Sigmoid colon (tissue), 7 donors: ENCODE data around the gene ABCF2. TPM values are rescaled to one million over a fixed set of nuclear protein-coding genes. Genes with fewer than 3 reads are reported as not detected.

Source experiments
- DNase-seq: peaks from one replicate; pipeline ENCODE4 v3.0.0-alpha.2; 2019
- H3K27ac ChIP-seq, 4 donors: fragments of 200-600 bp; sonication (generic); one replicate each; pipeline ENCODE4 v1.5.1; 2016 to 2019; ENCODE audit warnings: mild to moderate bottlenecking in 1 of 4
- H3K27me3 ChIP-seq, 3 donors: fragments of 200-600 bp; sonication (generic); one replicate each; pipeline ENCODE4 v1.5.1; 2019; ENCODE audit warnings: mild to moderate bottlenecking in 1 of 3
- H3K36me3 ChIP-seq, 4 donors: fragments of 200-600 bp; sonication (generic); one replicate each; pipeline ENCODE4 v1.5.1; 2016 to 2019
- H3K4me1 ChIP-seq, 4 donors: fragments of 200-600 bp; sonication (generic); one replicate each; pipeline ENCODE4 v1.5.1; 2017 to 2019
- H3K4me3 ChIP-seq, 4 donors: fragments of 200-600 bp; sonication (generic); one replicate each; pipeline ENCODE4 v1.5.1; 2017 to 2019; ENCODE audit warnings: mild to moderate bottlenecking in 2 of 4, moderate library complexity in 1 of 4
- H3K9me3 ChIP-seq, 4 donors: fragments of 200-600 bp in 3 of 4; sonication (generic) in 3 of 4; one replicate each; pipeline versions ENCODE4 v1.5.1 to v1.6.1; 2013 to 2019
- EP300 ChIP-seq, 4 donors: sonication (generic); formaldehyde crosslinking; IDR thresholded peaks; one replicate each; pipeline ENCODE4 v1.6.1; 2017; ENCODE audit warnings: antibody characterized with exemption in 4 of 4
- POLR2A ChIP-seq, 2 donors: fragments of 450-650 bp; IDR thresholded peaks; one replicate each; pipeline ENCODE4 v1.6.1; 2016; ENCODE audit warnings: antibody characterized with exemption in 2 of 2, mild to moderate bottlenecking in 2 of 2, moderate library complexity in 2 of 2
- POLR2AphosphoS5 ChIP-seq, 4 donors: sonication (generic); formaldehyde crosslinking; IDR thresholded peaks; one replicate each; pipeline ENCODE4 v1.6.1; 2017; ENCODE audit warnings: antibody characterized with exemption in 4 of 4
- WGBS, 2 donors: extraction: QIAGEN DNeasy Blood & Tissue Kit; methylation state at CpG; one replicate each; pipeline ENCODE4 v1.1.7; 2013; 5-methylcytosine and 5-hydroxymethylcytosine counted together
- intact Hi-C: fragments of 100-400 bp; cut with DNase I; formaldehyde crosslinking; loops from one replicate; pipeline ENCODE4 v1.15.1; 2023
- polyA plus RNA-seq, 3 donors: library from polyadenylated mRNA; stranded (reverse); fragments of 200-250 nt; gene quantifications; one replicate each; pipeline ENCODE4 v1.2.3, GENCODE V29; 2013
- total RNA-seq, 4 donors: library from RNA; depleted of rRNA; stranded (reverse); fragments of >200 nt; gene quantifications; one replicate each; pipeline ENCODE4 v1.1.0, GENCODE V29; 2016
- TF ChIP-seq, protein P1 (sequence below), 4 experiments: fragments of 450-650 bp in 3 of 4; fragments of 200-600 bp in 1 of 4; IDR thresholded peaks; one replicate each; pipeline ENCODE4 v1.5.1; 2016 to 2019; ENCODE audit warnings: antibody characterized with exemption in 4 of 4, mild to moderate bottlenecking in 3 of 4, moderate library complexity in 2 of 4
- donor health status: healthy with polysubstance abuse.
- donor health status: Bipolar disorder and iron deficiency.
- donor health status: healthy.

The ABCF2 gene
- total and polyA plus RNA-seq, 7 donors: 18.3 to 34.6 (median 28.2) TPM

DNA sequence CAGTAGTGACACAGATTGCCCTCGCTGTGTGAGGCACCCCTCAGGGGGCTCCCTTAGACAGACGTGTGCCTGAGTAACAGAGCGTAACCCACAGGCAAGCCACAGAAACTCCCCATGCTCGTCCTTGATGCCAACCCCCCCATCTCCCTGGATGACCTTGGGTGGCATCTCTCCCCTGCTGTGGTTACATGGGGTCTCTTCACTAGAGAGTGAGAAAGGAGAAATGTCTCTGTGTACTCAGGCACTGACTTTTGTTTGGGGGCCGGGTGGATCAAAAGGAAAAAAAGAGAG, 38.8 kb downstream of the ABCF2 start:
- TF ChIP-seq, protein P1, sequence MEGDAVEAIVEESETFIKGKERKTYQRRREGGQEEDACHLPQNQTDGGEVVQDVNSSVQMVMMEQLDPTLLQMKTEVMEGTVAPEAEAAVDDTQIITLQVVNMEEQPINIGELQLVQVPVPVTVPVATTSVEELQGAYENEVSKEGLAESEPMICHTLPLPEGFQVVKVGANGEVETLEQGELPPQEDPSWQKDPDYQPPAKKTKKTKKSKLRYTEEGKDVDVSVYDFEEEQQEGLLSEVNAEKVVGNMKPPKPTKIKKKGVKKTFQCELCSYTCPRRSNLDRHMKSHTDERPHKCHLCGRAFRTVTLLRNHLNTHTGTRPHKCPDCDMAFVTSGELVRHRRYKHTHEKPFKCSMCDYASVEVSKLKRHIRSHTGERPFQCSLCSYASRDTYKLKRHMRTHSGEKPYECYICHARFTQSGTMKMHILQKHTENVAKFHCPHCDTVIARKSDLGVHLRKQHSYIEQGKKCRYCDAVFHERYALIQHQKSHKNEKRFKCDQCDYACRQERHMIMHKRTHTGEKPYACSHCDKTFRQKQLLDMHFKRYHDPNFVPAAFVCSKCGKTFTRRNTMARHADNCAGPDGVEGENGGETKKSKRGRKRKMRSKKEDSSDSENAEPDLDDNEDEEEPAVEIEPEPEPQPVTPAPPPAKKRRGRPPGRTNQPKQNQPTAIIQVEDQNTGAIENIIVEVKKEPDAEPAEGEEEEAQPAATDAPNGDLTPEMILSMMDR (IDR thresholded peaks at IDR 0.05): no peak
- no peak for TF ChIP-seq POLR2AphosphoS5 (IDR thresholded peaks at IDR 0.05)
- TF ChIP-seq EP300 (IDR thresholded peaks at IDR 0.05): no peak
- TF ChIP-seq POLR2A (IDR thresholded peaks at IDR 0.05): no peak
- Histone ChIP-seq H3K4me3 (no peak overlapping the region), H3K27me3 (no peaks in the 10 kb centered on the region), H3K4me1 (no peaks in the 10 kb centered on the region), H3K27ac (no peak overlapping the region), H3K9me3 (no peaks in the 10 kb centered on the region), H3K36me3 (no peaks in the 10 kb centered on the region)
- intact Hi-C loops: no loop called here
- DNase-seq: no peak
- 50 to 52% methylated on average over 5 of the region's 5 CpGs for WGBS, 2 donors

GRCh38 chr7:151187409-151188251, 39.4 kb downstream of the ABCF2 start:
- intact Hi-C loops: no loop called here
- H3K27ac ChIP-seq: no peak overlapping the region
- TF ChIP-seq POLR2A (IDR thresholded peaks at IDR 0.05) (no peak), POLR2AphosphoS5 (IDR thresholded peaks at IDR 0.05) (no peak), EP300 (IDR thresholded peaks at IDR 0.05) (no peak)
- TF ChIP-seq, protein P1 (IDR thresholded peaks at IDR 0.05): no peak
- no peaks in the 10 kb centered on the region for H3K4me1 ChIP-seq
- no peaks in the 10 kb centered on the region for H3K27me3 ChIP-seq
- H3K9me3 ChIP-seq: no peaks in the 10 kb centered on the region
- 69 to 79% methylated on average over 22 of the region's 22 CpGs for WGBS, 2 donors
- DNase-seq: no peak
- H3K4me3 ChIP-seq: no peak overlapping the region
- no peaks in the 10 kb centered on the region for H3K36me3 ChIP-seq

DNA sequence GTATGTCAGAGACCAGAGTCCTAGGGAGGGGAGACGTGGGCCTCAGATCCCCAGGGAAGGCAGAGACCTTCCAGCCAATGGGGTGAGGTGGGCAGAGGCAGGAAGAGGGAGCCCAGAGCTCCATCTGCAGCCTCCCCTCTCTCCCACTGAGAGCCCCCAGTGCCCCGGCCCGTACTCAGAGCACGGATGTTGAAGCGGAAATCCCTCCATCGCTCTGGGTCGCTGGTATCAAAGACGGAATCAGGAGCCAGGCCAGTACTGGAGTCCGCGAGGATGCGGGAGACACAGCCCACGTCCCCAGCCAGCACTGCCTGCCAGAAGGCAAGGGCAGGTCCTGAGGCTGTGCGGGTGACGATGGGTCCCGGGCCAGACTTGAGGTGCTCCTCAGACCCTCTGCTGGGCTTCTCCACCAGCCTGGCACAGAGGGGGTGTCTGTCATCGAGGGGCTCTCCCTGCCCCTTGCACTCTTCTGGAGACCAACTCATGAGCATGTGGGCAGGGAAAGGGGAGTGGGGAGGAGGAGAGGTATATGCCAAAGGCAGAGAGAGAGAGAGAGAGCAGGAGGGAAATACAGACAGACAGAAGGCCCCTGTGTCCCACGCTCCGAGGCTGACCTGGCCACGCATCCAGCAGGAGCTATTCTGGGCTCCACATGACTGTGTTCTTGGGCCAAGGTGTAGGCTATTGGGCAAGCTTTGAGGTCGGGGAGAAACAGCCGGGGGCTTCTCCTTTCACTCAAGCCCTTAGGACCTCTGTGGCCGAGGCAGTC, 40.2 kb downstream of the ABCF2 start, which contains the start of gene ASB10:
ASB10 (minus strand) TSS at position 611 of the 769 bp plus-strand sequence; CDS start at position 491, 120 bp downstream.
- WGBS, 2 donors: 85 to 86% methylated on average over 22 of the region's 22 CpGs
- H3K4me3 ChIP-seq: no peak within 1 kb of the TSS
- H3K27me3 ChIP-seq: no peaks in the 10 kb centered on the region
- no peak for DNase-seq
- no peaks in the 10 kb centered on the region for H3K4me1 ChIP-seq
- intact Hi-C loops: no loop called here
- TF ChIP-seq POLR2A (IDR thresholded peaks at IDR 0.05) (no peak), POLR2AphosphoS5 (IDR thresholded peaks at IDR 0.05) (no peak), EP300 (IDR thresholded peaks at IDR 0.05) (no peak)
- TF ChIP-seq, protein P1 (IDR thresholded peaks at IDR 0.05): no peak
- H3K9me3 ChIP-seq: no peaks in the 10 kb centered on the region
- no peaks in the 10 kb centered on the region for H3K36me3 ChIP-seq
- H3K27ac ChIP-seq: no peak within 1 kb of the TSS

DNA sequence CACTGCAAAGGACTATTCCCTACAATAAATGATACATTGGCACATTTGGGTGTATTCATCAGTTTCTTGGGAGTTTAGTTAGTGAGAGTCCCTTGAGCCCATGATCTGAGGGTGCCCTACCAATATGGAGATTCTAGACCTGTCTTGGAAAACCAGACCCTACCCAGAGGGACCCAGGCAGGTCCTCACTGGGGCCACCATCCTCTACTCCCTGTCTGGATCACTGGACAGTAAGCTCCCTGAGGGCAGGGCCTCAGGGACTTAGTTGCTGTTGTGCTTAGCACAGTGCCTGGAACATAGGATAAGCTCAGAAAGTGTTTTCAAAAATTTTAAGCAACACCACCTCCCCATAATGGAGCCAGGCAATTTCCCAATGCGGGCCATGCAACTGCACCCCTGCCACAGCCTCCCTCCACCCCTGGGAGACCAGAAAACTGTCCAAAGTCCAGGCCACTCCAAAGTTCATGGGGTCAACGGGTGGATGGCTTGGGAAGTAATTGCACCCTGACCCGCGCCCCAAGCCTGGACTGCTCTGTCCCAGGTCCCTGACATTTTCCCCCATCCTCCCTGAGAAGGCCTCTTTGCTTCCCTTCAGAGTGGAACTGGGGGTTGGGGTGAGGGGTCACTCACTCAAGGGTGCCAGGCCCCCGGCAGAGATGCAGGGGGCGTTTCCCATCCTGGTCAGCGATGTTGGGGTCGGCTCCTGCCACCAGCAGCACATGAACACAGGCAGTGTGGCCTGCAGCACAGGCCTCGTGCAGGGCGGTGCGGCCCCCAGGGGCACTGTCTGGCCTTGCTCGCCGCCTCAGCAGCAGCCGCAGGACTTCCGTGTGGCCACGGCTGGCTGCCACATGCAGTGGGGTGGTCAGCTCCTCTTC, 41.0 kb downstream of the ABCF2 start:
- WGBS, 2 donors: 86 to 88% methylated on average over 16 of the region's 16 CpGs
- no peak overlapping the region for H3K27ac ChIP-seq
- no peaks in the 10 kb centered on the region for H3K9me3 ChIP-seq
- H3K4me1 ChIP-seq: no peaks in the 10 kb centered on the region
- no peak for TF ChIP-seq EP300 (IDR thresholded peaks at IDR 0.05)
- no peak for TF ChIP-seq POLR2A (IDR thresholded peaks at IDR 0.05)
- TF ChIP-seq, protein P1 (IDR thresholded peaks at IDR 0.05): no peak
- no peak for TF ChIP-seq POLR2AphosphoS5 (IDR thresholded peaks at IDR 0.05)
- H3K4me3 ChIP-seq: no peak overlapping the region
- H3K36me3 ChIP-seq: no peaks in the 10 kb centered on the region
- peaks cover 0 to 3% (median 0%) of the 10 kb centered on the region in 3 donors for H3K27me3 ChIP-seq
- intact Hi-C loops: no loop called here
- no peak for DNase-seq
